Astrocyte (in vitro differentiated cells and primary cell): Measurements from ENCODE around the gene PLEKHO1. TPM values are rescaled to one million over a fixed set of nuclear protein-coding genes. Genes with fewer than 3 reads are reported as not detected.

Source experiments
- DNase-seq: peaks from one replicate; pipeline ENCODE4 v3.0.0-alpha.2; 2010; ENCODE audit warnings: low read depth
- FAIRE-seq: peaks from 2 replicates; lab custom pipeline; 2011; peaks lifted over from hg19 to GRCh38; lab: Jason Lieb, UNC
- H2AFZ ChIP-seq: 2 replicates; pipeline ENCODE4 v1.6.0; 2012; ENCODE audit warnings: low read depth, low read length, inconsistent platforms
- H3K27ac ChIP-seq: 2 replicates; pipeline ENCODE4 v1.5.1; 2011; ENCODE audit warnings: low read depth, low read length, inconsistent platforms
- H3K27me3 ChIP-seq: 2 replicates; pipeline ENCODE4 v1.6.0; 2011; ENCODE audit warnings: low read length, inconsistent platforms; ENCODE audit not compliant: insufficient read depth
- H3K36me3 ChIP-seq: 2 replicates; pipeline ENCODE4 v1.5.1; 2011; ENCODE audit warnings: low read length, inconsistent platforms; ENCODE audit not compliant: insufficient read depth
- H3K4me1 ChIP-seq: 2 replicates; pipeline ENCODE4 v1.5.1; 2011; ENCODE audit warnings: low read length, inconsistent platforms; ENCODE audit not compliant: insufficient read depth
- H3K4me2 ChIP-seq: 2 replicates; pipeline ENCODE4 v1.6.0; 2012; ENCODE audit warnings: low read length, inconsistent platforms
- H3K4me3 ChIP-seq: 2 replicates; pipeline ENCODE4 v1.5.1; 2011; ENCODE audit warnings: low read depth, mild to moderate bottlenecking, low read length, inconsistent platforms; ENCODE audit not compliant: insufficient read depth
- H3K79me2 ChIP-seq: 2 replicates; pipeline ENCODE4 v1.6.0; 2012; ENCODE audit warnings: mild to moderate bottlenecking, low read length, inconsistent platforms; ENCODE audit not compliant: insufficient read depth
- H3K9ac ChIP-seq: 2 replicates; pipeline ENCODE4 v1.6.0; 2012; ENCODE audit warnings: mild to moderate bottlenecking, low read length, inconsistent platforms
- H3K9me3 ChIP-seq: 2 replicates; pipeline ENCODE4 v1.5.1; 2012; ENCODE audit warnings: low read depth, mild to moderate bottlenecking, low read length, inconsistent platforms; ENCODE audit not compliant: insufficient read depth
- H4K20me1 ChIP-seq: 2 replicates; pipeline ENCODE4 v1.6.0; 2012; ENCODE audit warnings: low read length, inconsistent platforms; ENCODE audit not compliant: insufficient read depth
- H3K27ac Mint-ChIP-seq: one replicate; pipeline ENCODE4 v1.8.0; 2021; ENCODE audit warnings: mild to moderate bottlenecking, mixed read lengths; ENCODE audit not compliant: unreplicated experiment
- H3K27me3 Mint-ChIP-seq: one replicate; pipeline ENCODE4 v1.8.0; 2021; ENCODE audit warnings: low read depth, mixed read lengths; ENCODE audit not compliant: unreplicated experiment
- H3K36me3 Mint-ChIP-seq: one replicate; pipeline ENCODE4 v1.8.0; 2021; ENCODE audit warnings: low read depth, mixed read lengths; ENCODE audit not compliant: unreplicated experiment
- H3K4me1 Mint-ChIP-seq: one replicate; pipeline ENCODE4 v1.8.0; 2021; ENCODE audit warnings: low read depth, mixed read lengths; ENCODE audit not compliant: unreplicated experiment
- H3K4me3 Mint-ChIP-seq: one replicate; pipeline ENCODE4 v1.8.0; 2021; ENCODE audit warnings: mild to moderate bottlenecking, moderate library complexity, mixed read lengths; ENCODE audit not compliant: unreplicated experiment
- H3K9me3 Mint-ChIP-seq: one replicate; pipeline ENCODE4 v1.8.0; 2021; ENCODE audit warnings: mild to moderate bottlenecking, mixed read lengths; ENCODE audit not compliant: unreplicated experiment
- CTCF ChIP-seq: IDR thresholded peaks from 2 replicates; pipeline ENCODE4 v1.5.1; 2011; ENCODE audit warnings: low read depth, mild to moderate bottlenecking, inconsistent platforms, low read length, moderate library complexity; ENCODE audit not compliant: insufficient read depth
- EZH2 ChIP-seq: IDR thresholded peaks from 2 replicates; pipeline ENCODE4 v1.6.1; 2012; ENCODE audit warnings: mild to moderate bottlenecking, low read length, inconsistent platforms; ENCODE audit not compliant: insufficient read depth
- total RNA-seq: library from RNA; stranded (reverse); gene quantifications from 2 replicates; pipeline ENCODE4 v1.2.1, GENCODE V29; 2021

PLEKHO1 gene
- total RNA-seq, 1 donor from 2014 or later: 63.7 TPM

- no peaks in the 10 kb centered on the region for H3K9me3 ChIP-seq
- peaks cover 4% of the 10 kb centered on the region for H3K9me3 Mint-ChIP-seq
- no peak overlapping the region for H3K4me3 Mint-ChIP-seq
- FAIRE-seq (no peak), DNase-seq (no peak)
- H3K27me3 ChIP-seq: no peaks in the 10 kb centered on the region
- no peak overlapping the region for H3K4me2 ChIP-seq
- TF ChIP-seq EZH2: no peak
- no peak for TF ChIP-seq CTCF
- H3K4me1 Mint-ChIP-seq: no peaks in the 10 kb centered on the region
- no peaks in the 10 kb centered on the region for H3K27me3 Mint-ChIP-seq
- no peak overlapping the region for H3K27ac Mint-ChIP-seq
- no peak overlapping the region for H2AFZ ChIP-seq
- H3K4me3 ChIP-seq: no peak overlapping the region
- no peaks in the 10 kb centered on the region for H3K4me1 ChIP-seq
- H3K9ac ChIP-seq: no peak overlapping the region
- no peak overlapping the region for H3K27ac ChIP-seq
- H3K79me2 ChIP-seq: no peaks in the 10 kb centered on the region
- H4K20me1 ChIP-seq: no peaks in the 10 kb centered on the region
- H3K36me3 ChIP-seq: peaks cover 5% of the 10 kb centered on the region
- H3K36me3 Mint-ChIP-seq: peaks cover 15% of the 10 kb centered on the region
Measured at GRCh38 chr1:150111670-150112069, 38.0 kb upstream of the PLEKHO1 start.

- FAIRE-seq: no peak
- Histone ChIP-seq H3K27me3 (no peaks in the 10 kb centered on the region), H4K20me1 (no peaks in the 10 kb centered on the region), H3K9ac (no peak overlapping the region), H3K4me1 (no peaks in the 10 kb centered on the region), H3K4me3 (no peak overlapping the region), H3K79me2 (no peaks in the 10 kb centered on the region), H3K4me2 (no peak overlapping the region), H2AFZ (no peak overlapping the region), H3K36me3 (peaks cover 5% of the 10 kb centered on the region), H3K9me3 (no peaks in the 10 kb centered on the region), H3K27ac (no peak overlapping the region)
- no peak overlapping the region for H3K4me3 Mint-ChIP-seq
- no peak overlapping the region for H3K27ac Mint-ChIP-seq
- H3K36me3 Mint-ChIP-seq: peaks cover 15% of the 10 kb centered on the region
- H3K9me3 Mint-ChIP-seq: peaks cover 2% of the 10 kb centered on the region
- H3K27me3 Mint-ChIP-seq: no peaks in the 10 kb centered on the region
- H3K4me1 Mint-ChIP-seq: no peaks in the 10 kb centered on the region
- TF ChIP-seq EZH2 (no peak), CTCF (no peak)
- DNase-seq: no peak
Measured at GRCh38 chr1:150115121-150115520, 34.6 kb upstream of the PLEKHO1 start.

- H3K27ac ChIP-seq: no peak overlapping the region
- FAIRE-seq: no peak
Measured at GRCh38 chr1:150118716-150119115, 31.0 kb upstream of the PLEKHO1 start.

More at GRCh38 chr1:150118716-150119115, 31.0 kb upstream of the PLEKHO1 start:
- no peak overlapping the region for H3K27ac Mint-ChIP-seq
- Histone ChIP-seq H3K4me3 (no peak overlapping the region), H3K9ac (no peak overlapping the region), H4K20me1 (no peaks in the 10 kb centered on the region), H3K27me3 (no peaks in the 10 kb centered on the region), H3K9me3 (no peaks in the 10 kb centered on the region), H3K4me2 (no peak overlapping the region), H3K36me3 (no peaks in the 10 kb centered on the region), H3K4me1 (no peaks in the 10 kb centered on the region), H2AFZ (no peak overlapping the region), H3K79me2 (no peaks in the 10 kb centered on the region)
- H3K9me3 Mint-ChIP-seq: no peaks in the 10 kb centered on the region
- no peaks in the 10 kb centered on the region for H3K27me3 Mint-ChIP-seq
- no peak overlapping the region for H3K4me3 Mint-ChIP-seq
- H3K36me3 Mint-ChIP-seq: peaks cover 6% of the 10 kb centered on the region
- H3K4me1 Mint-ChIP-seq: peaks cover 5% of the 10 kb centered on the region
- DNase-seq: no peak
- TF ChIP-seq CTCF: no peak
- no peak for TF ChIP-seq EZH2
